Measurements from ENCODE around the gene ATP6AP2.
"Not testable (repeated sequence)": the region's sequence is repeated elsewhere in the genome, so short reads cannot be mapped to it uniquely, and the experiment has no call there.

ATP6AP2 gene

GRCh38 chrX:40580537-40581335, at the start of gene ATP6AP2:
TSS of gene ATP6AP2 (plus strand) at chrX:40580970. CDS start at chrX:40581066, 96 bp downstream.
- peak; percentile 85 for DNase-seq (ENCODE audit: low read depth)

GRCh38 chrX:40531056-40531826, 49.5 kb upstream of the ATP6AP2 start:
- no peak for DNase-seq (ENCODE audit: low read depth)

GRCh38 chrX:40537310-40537709, 43.5 kb upstream of the ATP6AP2 start:
- no peak for DNase-seq (ENCODE audit: low read depth)

- no peak for DNase-seq (ENCODE audit: low read depth)
These were observed 42.4 kb upstream of the ATP6AP2 start for GRCh38 chrX:40538406-40538805.

- DNase-seq (ENCODE audit: low read depth) = peak; percentile 65
These were observed 41.3 kb upstream of the ATP6AP2 start for GRCh38 chrX:40539214-40540142.

GRCh38 chrX:40542208-40542607, 38.6 kb upstream of the ATP6AP2 start:
- no peak for DNase-seq (ENCODE audit: low read depth)

- no peak for DNase-seq (ENCODE audit: low read depth)
These were observed 37.8 kb upstream of the ATP6AP2 start for GRCh38 chrX:40542972-40543371.

GRCh38 chrX:40543661-40544328, 37.0 kb upstream of the ATP6AP2 start:
- no peak for DNase-seq (ENCODE audit: low read depth)

GRCh38 chrX:40544343-40545266, 36.2 kb upstream of the ATP6AP2 start:
- DNase-seq (ENCODE audit: low read depth) = no peak

GRCh38 chrX:40546870-40547269, 33.9 kb upstream of the ATP6AP2 start:
- DNase-seq (ENCODE audit: low read depth) = no peak

GRCh38 chrX:40550066-40550465, 30.7 kb upstream of the ATP6AP2 start:
- DNase-seq (ENCODE audit: low read depth) = no peak

- DNase-seq (ENCODE audit: low read depth) = no peak
These were observed 28.0 kb upstream of the ATP6AP2 start for GRCh38 chrX:40552768-40553167.

GRCh38 chrX:40558590-40558989, 22.2 kb upstream of the ATP6AP2 start:
- DNase-seq (ENCODE audit: low read depth) = no peak

- no peak for DNase-seq (ENCODE audit: low read depth)
These were observed 17.0 kb upstream of the ATP6AP2 start for GRCh38 chrX:40563784-40564183.

- DNase-seq (ENCODE audit: low read depth) = no peak
These were observed 16.3 kb upstream of the ATP6AP2 start for GRCh38 chrX:40564447-40564846.

- DNase-seq (ENCODE audit: low read depth) = no peak
These were observed 10.2 kb upstream of the ATP6AP2 start for GRCh38 chrX:40570346-40571093.

- not testable (repeated sequence) for DNase-seq (ENCODE audit: low read depth)
These were observed 9.6 kb upstream of the ATP6AP2 start for GRCh38 chrX:40571164-40571563.

GRCh38 chrX:40571600-40571999, 9.2 kb upstream of the ATP6AP2 start:
- DNase-seq (ENCODE audit: low read depth) = no peak

- no peak for DNase-seq (ENCODE audit: low read depth)
These were observed 7.0 kb upstream of the ATP6AP2 start for GRCh38 chrX:40573763-40574162.

- not testable (repeated sequence) for DNase-seq (ENCODE audit: low read depth)
These were observed 5.4 kb upstream of the ATP6AP2 start for GRCh38 chrX:40575411-40575810.

Data from stromal cell of bone marrow (primary cell).